NB4 (cell line): ENCODE results near the gene SUSD6.

Experiments used
- CTCF ChIP-seq: IDR thresholded peaks from one replicate; pipeline ENCODE4 v1.5.1; 2012; ENCODE audit warnings: low read depth, low read length
- MAX ChIP-seq: IDR thresholded peaks from 2 replicates; pipeline ENCODE4 v1.6.1; 2011; ENCODE audit warnings: low read depth, low read length
- MYC ChIP-seq: IDR thresholded peaks from 2 replicates; pipeline ENCODE4 v1.6.1; 2011; ENCODE audit warnings: low read depth, low read length
- POLR2A ChIP-seq: IDR thresholded peaks from 2 replicates; pipeline ENCODE4 v1.6.1; 2011; ENCODE audit warnings: mild to moderate bottlenecking; ENCODE audit not compliant: insufficient read length; ENCODE audit errors: extremely low read depth

- no peak for TF ChIP-seq POLR2A
- TF ChIP-seq CTCF: no peak
- no peak for TF ChIP-seq MAX
- no peak for TF ChIP-seq MYC
Measured at GRCh38 chr14:69754487-69754886, 143.1 kb downstream of the SUSD6 start.
